Measurements from ENCODE around the gene SLAMF8.

SLAMF8 gene

DNA sequence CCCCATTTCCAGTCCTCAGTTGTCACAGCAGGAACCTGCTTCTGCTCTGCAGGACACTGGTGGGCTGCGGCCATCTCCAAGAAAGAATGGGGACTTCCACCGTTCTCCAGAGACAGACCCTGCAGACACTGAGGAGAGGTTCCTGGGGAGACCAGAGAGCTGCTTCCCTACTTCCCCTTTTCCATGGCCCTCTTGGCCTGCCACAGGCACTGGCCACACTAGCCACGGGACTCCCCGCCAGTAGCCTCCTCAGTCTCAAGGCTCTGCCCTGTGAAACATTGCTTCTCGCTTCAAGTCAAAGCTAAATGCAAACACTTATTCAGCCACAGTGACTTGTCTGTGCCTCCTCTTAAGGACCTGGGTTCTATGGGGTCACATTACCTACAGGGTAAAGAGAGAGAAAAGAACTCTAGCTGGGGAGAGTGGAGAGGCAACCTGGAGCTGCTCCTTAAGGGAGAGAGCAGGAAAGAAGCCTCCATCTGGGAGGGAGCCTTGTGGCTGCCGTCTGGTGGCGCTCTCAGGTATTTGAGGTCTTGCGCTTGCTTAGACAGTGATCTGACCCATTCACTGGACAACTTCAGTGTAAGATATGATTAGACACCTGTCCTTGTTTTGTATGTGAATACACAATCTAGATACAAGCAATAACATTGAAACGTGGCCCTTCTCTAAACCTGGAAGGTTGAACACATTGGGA, 5.4 kb upstream of the SLAMF8 start:
- no peak for DNase-seq

DNA sequence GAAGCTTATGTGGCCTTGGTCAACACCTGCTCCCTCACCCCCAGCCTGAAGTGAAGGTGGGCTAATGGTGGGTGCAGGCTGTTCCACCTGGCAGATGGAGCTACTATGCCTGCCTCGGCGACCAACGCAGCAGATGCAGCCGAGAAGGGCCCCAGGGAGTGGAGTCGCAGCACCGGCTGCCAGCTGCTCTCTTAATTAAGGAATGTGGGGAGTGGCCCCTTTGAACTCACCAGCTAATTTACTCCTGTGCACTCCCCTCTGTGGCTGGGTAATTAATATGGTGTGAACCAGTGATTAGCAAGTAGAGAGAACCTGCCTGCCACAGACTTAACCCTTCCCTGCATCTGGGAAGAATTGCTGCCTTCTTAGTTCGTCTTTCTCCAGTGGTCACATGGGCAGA, 3.3 kb upstream of the SLAMF8 start:
- no peak for DNase-seq

DNA sequence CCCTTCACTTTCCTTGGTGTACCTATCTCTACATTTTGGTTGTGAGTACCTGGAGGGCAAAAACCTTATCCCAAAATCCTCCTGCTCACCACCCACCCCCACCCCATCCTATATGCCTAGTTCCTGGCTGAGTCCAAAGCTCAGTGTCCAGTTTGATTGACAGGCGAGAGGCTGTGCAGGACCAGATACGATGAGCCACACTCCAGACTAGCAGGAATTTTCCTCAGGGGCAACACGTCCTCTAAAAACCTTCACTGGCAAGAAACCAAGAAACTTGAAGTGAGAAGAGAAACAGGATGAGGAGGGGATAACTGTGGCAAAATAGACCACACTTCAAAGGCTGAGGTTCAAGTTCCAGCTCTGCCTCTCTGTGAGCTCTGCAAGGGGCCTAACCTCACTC, 1.1 kb upstream of the SLAMF8 start:
- DNase-seq, result no peak

DNA sequence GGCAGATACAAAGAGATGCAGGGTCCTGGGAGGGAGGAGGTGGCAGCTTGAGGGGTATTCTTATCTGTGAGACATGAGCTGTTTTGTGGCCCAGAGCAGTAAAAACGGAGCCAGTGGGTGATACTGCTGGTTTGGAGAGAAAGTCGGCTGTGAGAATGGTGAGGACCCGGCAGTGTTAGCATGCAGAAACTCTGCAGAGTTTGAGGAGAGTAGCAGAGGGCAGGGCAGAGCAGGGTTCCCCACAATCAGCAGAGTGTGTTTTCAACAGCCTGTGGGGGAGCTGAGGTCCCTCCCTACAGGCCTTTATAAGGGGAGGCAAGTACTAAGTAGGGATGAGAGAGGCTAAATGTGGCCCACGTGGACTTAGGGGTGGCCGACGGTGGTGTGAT, 423 bp downstream of the SLAMF8 start:
- no peak for DNase-seq

DNA sequence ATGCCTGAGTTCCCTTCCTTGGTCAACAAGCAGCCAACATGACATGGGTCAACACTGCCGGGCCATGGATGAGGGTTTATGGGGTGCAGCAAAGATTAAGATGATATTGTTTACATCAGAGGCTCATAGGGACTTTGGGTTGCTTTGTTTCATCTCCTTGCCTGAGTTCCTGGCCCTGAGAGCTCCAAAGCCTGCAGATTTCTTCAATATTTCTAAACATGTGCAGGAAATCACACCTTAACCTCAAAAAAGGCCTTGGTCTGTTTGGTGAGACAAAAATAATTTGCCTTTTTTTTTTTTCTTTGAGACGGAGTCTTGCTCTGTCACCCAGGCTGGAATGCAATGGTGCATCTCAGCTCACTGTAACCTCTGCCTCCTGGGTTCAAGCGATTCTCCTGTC, 876 bp downstream of the SLAMF8 start:
- DNase-seq, result no peak

DNA sequence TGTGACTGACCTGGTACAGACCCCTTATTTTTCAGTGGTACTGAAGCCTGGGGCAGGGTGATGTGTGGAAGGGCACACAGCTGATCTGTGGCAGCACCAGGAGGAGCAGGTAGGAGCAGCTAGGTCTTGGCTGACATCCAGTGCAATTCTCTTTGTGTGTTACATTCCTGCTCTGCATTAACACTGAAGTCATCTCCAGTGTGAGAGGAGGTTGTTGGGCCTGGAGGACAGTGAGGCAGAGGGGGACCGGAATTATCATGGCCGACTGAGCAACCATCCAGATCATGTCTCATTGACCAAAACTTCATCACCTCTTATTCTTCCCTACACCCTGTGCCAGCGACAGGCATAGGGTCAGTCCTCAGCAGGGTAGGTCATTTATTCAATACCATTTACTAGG, 1.5 kb downstream of the SLAMF8 start:
- DNase-seq, result no peak

DNA sequence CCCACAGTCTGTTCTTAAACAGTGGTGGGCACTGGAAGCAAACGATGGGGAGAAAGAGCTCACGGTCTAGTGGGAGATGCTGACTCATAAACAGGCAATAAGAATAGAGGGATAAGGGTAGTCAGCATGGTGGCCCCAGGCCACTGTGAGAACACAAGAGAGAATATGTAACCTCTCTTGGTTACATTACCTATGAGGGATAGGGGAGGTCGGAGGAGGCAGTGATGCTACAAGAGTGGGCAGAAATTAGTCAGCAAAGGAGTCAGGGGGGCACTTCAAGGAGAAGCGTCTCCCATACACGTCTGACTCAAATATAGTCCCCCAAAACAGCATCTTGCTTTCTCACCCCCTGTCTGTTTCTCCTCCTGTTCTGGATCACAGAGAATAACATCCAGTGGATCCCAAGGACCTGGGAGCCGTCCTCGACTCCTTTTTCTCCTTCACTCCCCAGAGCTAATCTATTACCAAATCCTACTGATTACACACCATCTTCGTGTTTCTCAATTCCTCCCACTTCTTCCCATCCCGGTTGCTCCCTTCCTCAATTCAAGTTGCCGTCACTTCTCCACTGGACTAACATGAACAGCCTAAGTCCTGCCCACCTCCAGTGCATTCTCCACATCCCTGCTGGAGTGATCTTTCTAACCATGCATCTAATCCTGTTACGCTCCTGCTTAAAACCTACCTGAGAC, 2.1 kb downstream of the SLAMF8 start:
- DNase-seq, result no peak

DNA sequence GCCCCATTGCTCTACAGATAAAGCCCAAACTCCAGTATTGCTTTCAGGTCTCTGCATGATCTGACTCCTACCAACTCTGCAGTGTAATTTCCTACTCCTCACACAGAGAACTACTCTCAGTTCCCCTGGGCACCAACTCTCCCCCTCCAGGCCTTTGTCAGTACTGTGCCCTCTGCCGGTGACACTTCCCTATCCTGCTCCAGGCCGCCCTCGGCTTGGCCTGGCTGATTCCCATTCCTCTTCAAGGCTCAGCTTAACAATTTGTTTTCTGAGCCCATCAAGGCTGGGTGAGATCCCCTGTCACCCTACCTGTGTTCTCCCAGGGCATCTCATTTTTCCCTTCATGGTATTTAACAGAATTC, 2.6 kb downstream of the SLAMF8 start:
- DNase-seq, result no peak

DNA sequence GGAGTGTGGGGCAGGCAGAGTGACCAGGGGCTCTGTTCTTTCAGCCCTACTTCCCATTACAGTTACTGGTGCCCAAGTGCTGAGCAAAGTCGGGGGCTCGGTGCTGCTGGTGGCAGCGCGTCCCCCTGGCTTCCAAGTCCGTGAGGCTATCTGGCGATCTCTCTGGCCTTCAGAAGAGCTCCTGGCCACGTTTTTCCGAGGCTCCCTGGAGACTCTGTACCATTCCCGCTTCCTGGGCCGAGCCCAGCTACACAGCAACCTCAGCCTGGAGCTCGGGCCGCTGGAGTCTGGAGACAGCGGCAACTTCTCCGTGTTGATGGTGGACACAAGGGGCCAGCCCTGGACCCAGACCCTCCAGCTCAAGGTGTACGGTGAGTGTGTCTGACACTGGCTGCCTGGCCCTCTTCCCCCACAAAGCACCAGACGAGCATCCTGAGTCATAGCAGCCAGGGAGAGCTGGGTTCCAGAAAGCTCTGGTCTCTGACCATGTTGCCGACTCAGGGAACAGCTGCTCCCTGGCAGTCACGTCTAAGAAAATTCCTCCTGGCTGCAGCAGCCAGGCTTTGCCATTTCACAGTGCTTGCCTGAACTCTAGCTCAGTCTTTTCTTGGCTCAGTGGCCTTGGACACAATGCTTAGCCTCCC, 3.3 kb downstream of the SLAMF8 start:
- no peak for DNase-seq

DNA sequence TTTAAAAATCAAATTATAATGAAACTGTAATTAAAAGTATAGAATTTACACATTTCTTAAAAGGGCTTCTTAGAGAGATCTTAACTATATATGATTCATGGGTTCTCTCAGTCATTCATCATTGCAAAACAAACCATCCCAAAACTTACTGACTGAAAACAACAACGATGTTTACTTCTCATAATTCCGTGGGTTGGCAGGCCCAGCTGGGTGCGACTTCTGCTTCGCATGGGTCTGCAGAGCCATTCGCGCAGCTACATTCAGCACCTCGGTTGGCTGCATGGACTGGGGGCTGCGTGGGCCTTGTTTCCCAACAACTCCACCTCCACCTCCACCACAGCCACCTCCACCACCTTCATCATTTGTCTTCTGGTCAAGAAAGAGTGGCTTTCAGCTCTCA, 4.0 kb downstream of the SLAMF8 start:
- no peak for DNase-seq

DNA sequence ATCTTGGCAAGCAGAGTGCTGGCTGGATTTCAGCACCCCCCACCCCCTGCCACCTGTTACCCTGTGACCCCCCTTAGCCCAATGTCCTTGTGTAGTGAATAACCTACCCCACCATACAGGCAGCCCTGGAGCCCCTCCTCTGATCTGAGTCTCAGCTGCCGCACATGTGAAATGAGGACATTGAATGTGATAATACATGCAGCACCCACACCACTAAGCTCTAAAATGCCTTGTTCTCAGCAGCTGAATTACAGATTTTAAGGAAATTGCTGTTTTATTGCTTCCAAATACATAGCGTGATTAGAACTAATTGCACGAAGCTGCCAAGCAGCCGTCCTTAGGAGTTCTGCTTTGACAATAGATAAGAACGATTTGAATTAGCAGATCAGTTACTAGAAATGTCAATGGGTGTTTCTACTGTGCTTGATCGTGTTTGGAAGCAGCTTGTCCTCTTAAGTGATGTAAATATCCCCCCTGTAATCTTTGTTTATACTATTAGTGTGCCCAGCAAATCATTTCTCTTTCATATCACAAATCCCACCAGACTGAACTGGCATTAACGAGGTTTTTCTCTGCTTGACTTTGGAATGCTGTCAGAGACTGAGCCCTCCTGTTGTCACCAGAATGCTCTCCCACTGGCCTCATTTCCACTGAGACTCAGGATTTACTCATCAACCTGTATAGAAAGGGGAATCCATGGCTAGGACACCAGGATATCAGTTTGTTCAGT, 4.9 kb downstream of the SLAMF8 start:
- no peak for DNase-seq

DNA sequence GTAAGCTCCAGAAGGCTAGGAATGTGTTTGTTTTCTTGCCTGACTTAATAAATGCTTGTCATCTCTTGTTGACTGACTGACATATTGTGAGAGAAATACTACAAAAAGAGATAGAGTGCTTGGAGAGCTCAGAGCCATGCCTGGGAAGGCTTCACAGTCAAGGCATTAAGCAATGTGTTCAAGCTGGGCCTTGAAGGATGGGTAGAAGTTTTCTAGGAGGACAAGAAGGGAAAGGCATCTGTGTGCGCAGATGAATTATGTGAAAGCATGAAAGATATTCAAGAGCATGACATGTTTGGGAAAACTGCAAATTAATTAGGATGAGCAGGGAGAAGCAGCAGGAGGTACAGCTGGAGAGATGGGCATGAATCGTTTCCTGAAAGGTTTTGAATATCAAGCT, 5.6 kb downstream of the SLAMF8 start:
- DNase-seq, result no peak

DNA sequence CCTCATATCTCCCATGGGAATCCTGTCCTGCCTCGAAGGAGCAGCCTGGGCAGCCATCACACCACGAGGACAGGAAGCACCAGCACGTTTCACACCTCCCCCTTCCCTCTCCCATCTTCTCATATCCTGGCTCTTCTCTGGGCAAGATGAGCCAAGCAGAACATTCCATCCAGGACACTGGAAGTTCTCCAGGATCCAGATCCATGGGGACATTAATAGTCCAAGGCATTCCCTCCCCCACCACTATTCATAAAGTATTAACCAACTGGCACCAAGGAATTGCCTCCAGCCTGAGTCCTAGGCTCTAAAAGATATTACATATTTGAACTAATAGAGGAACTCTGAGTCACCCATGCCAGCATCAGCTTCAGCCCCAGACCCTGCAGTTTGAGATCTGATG, 8.7 kb downstream of the SLAMF8 start:
- DNase-seq, result no peak

DNA sequence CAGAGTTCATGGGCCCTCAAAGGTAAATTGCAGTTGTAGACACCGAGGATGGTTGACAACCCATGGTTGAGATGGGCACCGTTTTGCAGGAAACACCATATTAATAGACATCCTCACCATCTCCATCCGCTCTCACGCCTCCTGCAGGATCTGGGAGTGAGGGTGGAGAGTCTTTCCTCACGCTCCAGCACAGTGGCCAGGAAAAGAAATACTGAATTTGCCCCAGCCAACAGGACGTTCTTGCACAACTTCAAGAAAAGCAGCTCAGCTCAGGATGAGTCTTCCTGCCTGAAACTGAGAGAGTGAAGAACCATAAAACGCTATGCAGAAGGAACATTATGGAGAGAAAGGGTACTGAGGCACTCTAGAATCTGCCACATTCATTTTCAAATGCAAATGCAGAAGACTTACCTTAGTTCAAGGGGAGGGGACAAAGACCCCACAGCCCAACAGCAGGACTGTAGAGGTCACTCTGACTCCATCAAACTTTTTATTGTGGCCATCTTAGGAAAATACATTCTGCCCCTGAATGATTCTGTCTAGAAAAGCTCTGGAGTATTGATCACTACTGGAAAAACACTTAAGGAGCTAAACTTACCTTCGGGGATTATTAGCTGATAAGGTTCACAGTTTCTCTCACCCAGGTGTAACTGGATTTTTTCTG, 9.3 kb downstream of the SLAMF8 start:
- DNase-seq, result no peak

DNA sequence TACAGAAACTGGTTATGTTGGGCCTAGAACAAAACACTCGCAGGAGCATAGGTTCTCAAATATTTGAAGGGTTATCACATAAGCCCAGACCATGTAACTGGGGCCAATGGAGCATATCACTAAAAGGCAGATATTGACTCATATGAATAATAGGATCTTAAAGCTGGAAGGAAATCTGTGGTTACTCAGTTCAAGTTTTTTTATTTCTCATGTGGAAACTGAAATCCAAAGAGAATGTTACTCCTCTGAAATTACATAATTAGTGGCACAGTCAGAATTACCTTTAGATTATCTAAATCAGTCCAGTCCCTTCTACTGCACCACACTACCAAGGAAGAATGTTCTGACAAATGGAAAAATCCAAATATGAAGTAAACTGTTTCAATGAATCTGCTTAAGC, 12.0 kb downstream of the SLAMF8 start:
- no peak for DNase-seq

DNA sequence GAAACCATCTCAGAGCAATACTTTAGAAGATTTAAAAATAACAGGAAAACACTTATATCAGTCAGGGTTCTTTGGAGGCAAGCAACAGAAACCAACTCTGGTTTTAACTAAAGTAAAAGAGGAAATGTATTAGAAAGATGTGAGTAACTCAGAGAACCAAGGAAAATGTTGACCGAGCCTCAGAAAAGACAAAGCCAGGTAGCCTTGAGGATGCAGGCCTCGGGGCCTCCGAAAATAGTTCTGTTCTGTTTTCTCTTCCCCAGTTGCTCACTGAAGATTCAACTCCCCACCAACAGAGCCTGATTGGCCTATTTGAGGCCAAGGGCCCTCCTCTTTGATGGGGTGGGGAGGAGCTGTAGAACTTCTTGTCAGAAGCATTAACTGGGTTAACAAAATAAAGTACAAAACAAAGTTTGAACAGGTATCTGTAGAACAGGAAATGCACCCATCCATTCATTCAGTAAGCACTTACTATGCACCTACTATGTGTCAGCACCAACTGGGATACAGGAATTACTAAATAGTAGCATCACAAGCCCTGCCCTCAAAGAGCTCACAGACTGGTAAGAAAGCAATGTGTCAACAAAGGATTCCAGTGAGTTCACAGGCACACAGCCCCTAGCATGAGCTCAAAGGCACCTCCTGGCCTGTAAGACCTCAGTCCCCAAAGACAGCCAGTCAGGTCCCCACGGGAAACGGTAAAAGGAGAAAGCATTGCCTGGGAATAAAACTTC, 12.6 kb downstream of the SLAMF8 start:
- no peak for DNase-seq

DNA sequence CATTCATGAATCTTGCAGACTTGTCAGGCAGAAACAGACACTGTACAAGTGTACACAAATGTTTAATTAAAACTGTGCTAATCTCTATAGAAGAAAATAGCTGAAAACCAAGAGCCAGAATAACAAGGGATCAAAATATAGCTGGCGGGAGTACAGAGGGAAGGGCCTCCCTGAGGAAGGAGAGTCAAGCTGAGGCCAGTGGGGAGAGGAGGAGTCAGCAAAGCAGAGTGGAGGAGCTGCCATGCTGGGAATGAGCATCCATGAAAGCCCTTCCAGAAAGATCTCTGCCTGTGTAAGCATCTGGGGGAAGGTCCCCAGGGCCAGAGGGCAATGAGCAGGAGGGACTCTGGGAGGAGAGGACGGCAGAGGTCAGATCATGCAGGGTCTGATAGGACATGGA, 15.1 kb downstream of the SLAMF8 start:
- no peak for DNase-seq

DNA sequence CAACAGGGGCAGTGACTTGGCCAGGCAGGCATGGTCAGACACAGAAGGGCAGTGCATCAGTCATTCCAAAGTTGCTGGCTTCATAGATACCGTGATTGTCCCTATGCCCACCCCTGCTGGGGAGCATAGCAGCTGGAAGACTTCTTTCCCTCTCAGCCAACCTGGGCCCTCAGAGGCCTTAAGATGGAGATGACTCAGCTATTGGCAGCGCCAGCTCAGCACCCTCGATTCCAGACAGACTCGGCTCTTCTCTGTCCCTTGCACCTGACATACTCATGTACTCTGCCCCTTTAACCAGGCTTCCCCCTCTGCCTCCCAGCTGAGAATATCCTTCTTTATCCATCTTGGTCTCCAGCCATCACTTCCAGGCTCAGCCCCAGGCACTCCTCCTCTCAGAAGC, 16.8 kb downstream of the SLAMF8 start:
- DNase-seq, result no peak

DNA sequence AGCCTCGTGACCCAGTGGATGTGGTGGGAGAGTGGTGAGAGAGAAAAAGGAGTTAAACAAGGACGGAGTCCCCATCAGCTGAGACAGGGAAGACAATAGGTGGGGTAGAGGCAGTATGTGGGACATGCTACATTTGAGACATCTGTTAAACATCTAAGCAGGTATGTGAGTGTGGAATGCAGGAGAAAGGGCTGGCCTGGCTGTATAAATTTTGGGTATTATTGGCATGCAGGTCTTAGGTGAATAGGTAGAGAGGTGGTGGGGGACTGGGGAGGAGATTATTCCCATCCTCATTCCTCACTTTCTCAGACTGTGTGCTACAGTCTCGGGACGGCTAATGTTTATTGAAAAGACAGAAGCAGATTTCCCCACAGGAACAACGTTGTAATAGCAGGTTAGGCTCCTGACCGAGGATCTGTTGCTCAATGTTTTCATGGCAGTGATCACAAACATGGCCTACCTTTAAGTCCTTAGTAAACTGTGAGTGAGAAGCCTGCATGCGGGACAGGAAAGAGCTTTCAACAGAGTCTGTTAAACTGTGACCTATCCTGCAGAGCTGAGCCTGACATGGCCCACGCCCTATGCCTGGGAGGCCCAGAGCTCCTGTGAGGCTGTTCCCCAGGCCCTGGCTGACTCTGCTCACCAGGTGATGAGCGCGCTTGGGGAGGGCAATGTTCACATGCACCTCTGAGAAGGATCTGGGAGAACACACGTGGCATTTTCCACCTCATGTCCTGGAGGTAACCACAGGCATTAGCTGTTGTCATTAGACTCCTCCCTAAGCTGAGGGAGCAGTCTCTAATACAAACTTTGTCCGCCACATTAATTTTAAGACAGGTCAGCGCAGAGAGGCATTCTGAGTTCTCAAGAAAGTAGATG, 19.3 kb downstream of the SLAMF8 start:
- no peak for DNase-seq

DNA sequence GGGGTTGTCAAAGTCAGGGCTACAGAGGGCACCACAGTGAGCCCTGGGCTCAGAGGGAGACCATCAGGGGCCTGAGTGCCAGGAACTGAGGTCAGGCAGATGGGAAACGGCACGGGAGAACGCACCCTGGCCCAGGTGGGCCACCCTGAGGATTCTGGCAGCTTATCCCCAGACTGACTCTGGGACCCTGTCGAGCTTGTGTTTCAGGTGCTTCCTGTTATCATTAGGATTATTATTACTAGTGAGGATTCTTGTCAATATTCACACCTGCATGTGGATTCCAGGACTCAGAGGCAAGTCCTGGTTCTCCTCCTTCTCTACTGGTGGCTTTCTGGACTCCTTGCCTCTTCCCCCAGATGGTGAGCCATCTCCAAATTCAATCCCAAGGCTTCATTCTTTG, 20.6 kb downstream of the SLAMF8 start:
- DNase-seq, result no peak

DNA sequence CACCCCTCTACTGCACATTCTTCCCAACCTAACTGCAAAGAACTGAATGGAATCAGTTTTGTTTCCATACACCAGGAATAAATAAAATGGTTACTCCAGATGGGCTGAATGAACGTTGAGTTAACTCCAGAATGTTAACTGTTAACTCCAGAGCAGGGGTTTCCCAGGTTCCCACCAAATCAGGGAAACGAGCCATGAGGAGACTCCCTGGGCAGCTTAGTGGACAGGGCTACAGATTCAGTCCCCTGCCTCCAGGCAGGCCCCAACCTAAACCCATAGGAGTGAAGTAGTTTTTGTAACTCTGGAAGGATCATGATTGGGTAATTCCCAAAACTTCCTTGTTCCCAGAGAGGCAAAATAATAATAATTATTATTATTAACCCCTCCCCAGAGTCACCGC, 21.7 kb downstream of the SLAMF8 start:
- DNase-seq, result no peak
